ENCODE data around the gene GCGR.

The GCGR gene

GRCh38 chr17:81833160-81833920 is 29.4 kb downstream of the GCGR start, which contains the start of gene MCRIP1 (continued):
- TF ChIP-seq ZBTB11 (tag by site-specific recombination; conservative IDR thresholded peaks at IDR 0.05; ENCODE audit: low read depth) = peak; percentile 51
- no peak for TF ChIP-seq ZNF747 (tag by site-specific recombination; IDR thresholded peaks at IDR 0.05)
- TF ChIP-seq ZNF558 (tag by site-specific recombination; IDR thresholded peaks at IDR 0.05) = no peak
- TF ChIP-seq ELK4 (IDR thresholded peaks at IDR 0.05; ENCODE audit: borderline replicate concordance, low read depth, low read length) = no peak
- TF ChIP-seq REPIN1 (tag by site-specific recombination; IDR thresholded peaks at IDR 0.05; ENCODE audit: low read depth) = no peak
- TF ChIP-seq ZBTB48 (tag by site-specific recombination; IDR thresholded peaks at IDR 0.05) = no peak; the same call in 1 of the 2 replicates
- TF ChIP-seq OSR2 (tag by site-specific recombination; IDR thresholded peaks at IDR 0.05) = 0 out of 2 replicates have a peak, but pooled peaks have one; percentile 17
- TF ChIP-seq SETDB1 (IDR thresholded peaks at IDR 0.05; ENCODE audit: insufficient read length, low read length) = no peak
- 0 out of 2 replicates have a peak, but pooled peaks have one; percentile 15 for TF ChIP-seq KLF16 (tag by site-specific recombination; IDR thresholded peaks at IDR 0.05)
- TF ChIP-seq AEBP2 (tag by site-specific recombination; IDR thresholded peaks at IDR 0.05; ENCODE audit: borderline replicate concordance) = no peak
- peak; percentile 42; the same call in 1 of the 2 replicates for TF ChIP-seq GLIS2 (tag by site-specific recombination; IDR thresholded peaks at IDR 0.05)
- no peak for TF ChIP-seq ZNF560 (tag by site-specific recombination; IDR thresholded peaks at IDR 0.05; ENCODE audit: borderline replicate concordance)
- peak; percentile 57 for TF ChIP-seq ZBTB26 (tag by site-specific recombination; optimal IDR thresholded peaks at IDR 0.05)
- no peak for TF ChIP-seq ZSCAN4 (tag by site-specific recombination; IDR thresholded peaks at IDR 0.05)
- TF ChIP-seq ZSCAN30 (tag by site-specific recombination; IDR thresholded peaks at IDR 0.05) = peak; percentile 49; the same call in 1 of the 2 replicates
- TF ChIP-seq ZNF18 (tag by site-specific recombination; IDR thresholded peaks at IDR 0.05) = no peak
- TF ChIP-seq ZNF701 (tag by site-specific recombination; IDR thresholded peaks at IDR 0.05) = no peak
- no peak for TF ChIP-seq ZNF335 (tag by site-specific recombination; conservative IDR thresholded peaks at IDR 0.05)
